GM12864 (cell line): ENCODE results near the gene SULT1A1.

Source experiments
- DNase-seq: peaks from one replicate; pipeline ENCODE4 v3.0.0-alpha.2; 2011; ENCODE audit warnings: low read depth
- H3K4me3 ChIP-seq: 2 replicates; pipeline ENCODE4 v1.5.1; 2011; ENCODE audit warnings: mild to moderate bottlenecking, low read depth, low read length, control low read depth
- CTCF ChIP-seq: IDR thresholded peaks from 2 replicates; pipeline ENCODE4 v1.5.1; 2011; ENCODE audit warnings: low read depth, mild to moderate bottlenecking, moderate library complexity, low read length, control low read depth, inconsistent platforms; ENCODE audit errors: missing control alignments

The SULT1A1 gene

GRCh38 chr16:28580726-28581315 lies 29.0 kb downstream of the SULT1A1 start:
- H3K4me3 ChIP-seq, result no peak overlapping the region
- no peak for DNase-seq
- TF ChIP-seq CTCF, result no peak

- DNase-seq, result no peak
- TF ChIP-seq CTCF, result no peak
- H3K4me3 ChIP-seq, result no peak overlapping the region
Measured at GRCh38 chr16:28575446-28576109, 34.3 kb downstream of the SULT1A1 start.

GRCh38 chr16:28574925-28575324 lies 34.9 kb downstream of the SULT1A1 start:
- no peak overlapping the region for H3K4me3 ChIP-seq
- no peak for TF ChIP-seq CTCF
- no peak for DNase-seq

GRCh38 chr16:28573738-28574718 lies 35.8 kb downstream of the SULT1A1 start:
- no peak for DNase-seq
- no peak overlapping the region for H3K4me3 ChIP-seq
- TF ChIP-seq CTCF, result no peak

- no peak overlapping the region for H3K4me3 ChIP-seq
- DNase-seq, result no peak
Measured at GRCh38 chr16:28572696-28573510, 36.9 kb downstream of the SULT1A1 start.

More at GRCh38 chr16:28572696-28573510, 36.9 kb downstream of the SULT1A1 start:
- no peak for TF ChIP-seq CTCF
